NCI-H2171 treated with DMSO at 0.1 percent for 48 hours (cell line): ENCODE measurements around the gene MDGA2.

Source experiments
- DNase-seq: peaks from one replicate; lab custom pipeline; 2025; lab: John Stamatoyannopoulos, UW

Gene MDGA2

GRCh38 chr14:47120645-47121044, 554.8 kb downstream of the MDGA2 start:
- no peak for DNase-seq

GRCh38 chr14:47103771-47104170, 571.6 kb downstream of the MDGA2 start:
- no peak for DNase-seq

- no peak for DNase-seq
These were observed 572.9 kb downstream of the MDGA2 start for GRCh38 chr14:47102472-47102871.

GRCh38 chr14:47085678-47086077, 589.7 kb downstream of the MDGA2 start:
- no peak for DNase-seq

- DNase-seq = no peak
These were observed 610.1 kb downstream of the MDGA2 start for GRCh38 chr14:47065326-47065725.

- DNase-seq = no peak
These were observed 615.4 kb downstream of the MDGA2 start for GRCh38 chr14:47060050-47060449.

- DNase-seq = no peak
These were observed 618.0 kb downstream of the MDGA2 start for GRCh38 chr14:47057364-47057763.

GRCh38 chr14:47044841-47045240, 630.6 kb downstream of the MDGA2 start:
- no peak for DNase-seq

- DNase-seq = peak; percentile 2
These were observed 634.9 kb downstream of the MDGA2 start for GRCh38 chr14:47040550-47040949.

GRCh38 chr14:47039336-47039735, 636.1 kb downstream of the MDGA2 start:
- no peak for DNase-seq

- DNase-seq = no peak
These were observed 652.7 kb downstream of the MDGA2 start for GRCh38 chr14:47022721-47023120.

GRCh38 chr14:47020500-47020899, 654.9 kb downstream of the MDGA2 start:
- no peak for DNase-seq

GRCh38 chr14:47012533-47013280, 662.7 kb downstream of the MDGA2 start:
- no peak for DNase-seq

GRCh38 chr14:47009615-47010014, 665.8 kb downstream of the MDGA2 start:
- DNase-seq = no peak

- DNase-seq = no peak
These were observed 666.7 kb downstream of the MDGA2 start for GRCh38 chr14:47008732-47009131.

GRCh38 chr14:46999661-47000060, 675.7 kb downstream of the MDGA2 start:
- DNase-seq = no peak

GRCh38 chr14:46989566-46989965, 685.8 kb downstream of the MDGA2 start:
- no peak for DNase-seq

- no peak for DNase-seq
These were observed 687.1 kb downstream of the MDGA2 start for GRCh38 chr14:46988312-46988711.

- peak; percentile 74 for DNase-seq
These were observed 689.6 kb downstream of the MDGA2 start for GRCh38 chr14:46985529-46986380.

- DNase-seq = no peak
These were observed 702.1 kb downstream of the MDGA2 start for GRCh38 chr14:46973295-46973694.

GRCh38 chr14:46964378-46964777, 711.0 kb downstream of the MDGA2 start:
- DNase-seq = no peak

- DNase-seq = no peak
These were observed 724.3 kb downstream of the MDGA2 start for GRCh38 chr14:46951103-46951502.

GRCh38 chr14:46940611-46941010, 734.8 kb downstream of the MDGA2 start:
- DNase-seq = no peak
